ENCODE data around the gene OR2AJ1. TPM values are rescaled to one million over a fixed set of nuclear protein-coding genes. Genes with fewer than 3 reads are reported as not detected.
"Not testable (repeated sequence)": the region's sequence is repeated elsewhere in the genome, so short reads cannot be mapped to it uniquely, and the experiment has no call there.

Gene OR2AJ1
- polyA plus RNA-seq, 6 donors from 2014 or later = not detected

- Mint-ChIP-seq H3K36me3 (no peaks in the 10 kb centered on the region), H3K9me3 (no peaks in the 10 kb centered on the region), H3K4me3 (no peak overlapping the region), H3K4me1 (no peaks in the 10 kb centered on the region), H3K27me3 (no peaks in the 10 kb centered on the region), H3K27ac (no peak overlapping the region)
- no peak for ATAC-seq (ENCODE audit: low read depth in 2 of 2)
- no peak for DNase-seq
Measured at GRCh38 chr1:247923941-247924340, 748 bp upstream of the OR2AJ1 start.

GRCh38 chr1:247933989-247934388, 9.3 kb downstream of the OR2AJ1 start:
- Mint-ChIP-seq H3K27me3 (peaks cover 0 to 6% (median 0%) of the 10 kb centered on the region in 3 donors), H3K4me1 (peaks cover 0 to 4% (median 0%) of the 10 kb centered on the region in 3 donors), H3K9me3 (peaks cover 0 to 12% (median 10%) of the 10 kb centered on the region in 7 donors), H3K27ac (no peak overlapping the region), H3K36me3 (peaks cover 0 to 7% of the 10 kb centered on the region in 2 donors), H3K4me3 (no peak overlapping the region)
- ATAC-seq (ENCODE audit: low read depth in 2 of 2) (no peak), DNase-seq (no peak)

- peak overlapping the region in 7 of 8 donors; percentile 15 to 92 (median 41) for H3K4me3 Mint-ChIP-seq
- H3K27ac Mint-ChIP-seq = no peak overlapping the region
- peaks cover 0 to 6% (median 0%) of the 10 kb centered on the region in 3 donors for H3K27me3 Mint-ChIP-seq
- peaks cover 0 to 12% (median 10%) of the 10 kb centered on the region in 7 donors for H3K9me3 Mint-ChIP-seq
- DNase-seq = no peak
- H3K4me1 Mint-ChIP-seq = peaks cover under 1 to 4% (median 2%) of the 10 kb centered on the region in 3 donors
- H3K36me3 Mint-ChIP-seq = peaks cover 0 to 7% of the 10 kb centered on the region in 2 donors
- ATAC-seq (ENCODE audit: low read depth in 2 of 2) = no peak
Measured at GRCh38 chr1:247935781-247936180, 11.1 kb downstream of the OR2AJ1 start.

GRCh38 chr1:247936415-247936814, 11.7 kb downstream of the OR2AJ1 start:
- H3K9me3 Mint-ChIP-seq = peaks cover 0 to 12% (median 10%) of the 10 kb centered on the region in 7 donors
- DNase-seq (no peak), ATAC-seq (ENCODE audit: low read depth in 2 of 2) (no peak)
- H3K27ac Mint-ChIP-seq = peak overlapping the region in 2 of 6 donors; percentile 37 to 72
- peaks cover 0 to 7% of the 10 kb centered on the region in 2 donors for H3K36me3 Mint-ChIP-seq
- H3K4me1 Mint-ChIP-seq = peaks cover 5 to 11% (median 7%) of the 10 kb centered on the region in 3 donors
- H3K4me3 Mint-ChIP-seq = peak overlapping the region in 6 of 8 donors; percentile 24 to 92 (median 72)
- peaks cover 0 to 3% (median 0%) of the 10 kb centered on the region in 3 donors for H3K27me3 Mint-ChIP-seq

- peak; percentile 93 to 95 for ATAC-seq (ENCODE audit: low read depth in 2 of 2)
Measured at GRCh38 chr1:247936965-247937734, 12.5 kb downstream of the OR2AJ1 start.

GRCh38 chr1:247942624-247943023, 17.9 kb downstream of the OR2AJ1 start:
- H3K36me3 Mint-ChIP-seq = peaks cover 0 to 10% of the 10 kb centered on the region in 2 donors
- peaks cover 0 to 4% (median 3%) of the 10 kb centered on the region in 7 donors for H3K9me3 Mint-ChIP-seq
- no peak overlapping the region for H3K4me3 Mint-ChIP-seq
- H3K27ac Mint-ChIP-seq = no peak overlapping the region
- DNase-seq (no peak), ATAC-seq (ENCODE audit: low read depth in 2 of 2) (no peak)
- H3K27me3 Mint-ChIP-seq = no peaks in the 10 kb centered on the region
- H3K4me1 Mint-ChIP-seq = peaks cover 5 to 11% (median 7%) of the 10 kb centered on the region in 3 donors

More at GRCh38 chr1:247936965-247937734, 12.5 kb downstream of the OR2AJ1 start:
- Mint-ChIP-seq H3K4me3 (peak overlapping the region; percentile 77 to 93 (median 88)), H3K27ac (peak overlapping the region; percentile 37 to 90 (median 66)), H3K4me1 (peaks cover 5 to 11% (median 7%) of the 10 kb centered on the region in 3 donors), H3K9me3 (peaks cover 0 to 12% (median 10%) of the 10 kb centered on the region in 7 donors)
- peak; percentile 86 for DNase-seq
- H3K27me3 Mint-ChIP-seq, H3K36me3 Mint-ChIP-seq: not testable (repeated sequence)

GRCh38 chr1:247948558-247948957, 23.9 kb downstream of the OR2AJ1 start, which contains the start of gene OR2L8:
OR2L8 (plus strand) TSS chr1:247948858; CDS start chr1:247948858, 0 bp downstream.
- Mint-ChIP-seq H3K27ac (no peak within 1 kb of the TSS), H3K9me3 (peaks cover 0 to 6% (median 4%) of the 10 kb centered on the region in 7 donors), H3K4me1 (peaks cover 0 to 4% (median 0%) of the 10 kb centered on the region in 3 donors), H3K27me3 (no peaks in the 10 kb centered on the region), H3K36me3 (peaks cover 10% of the 10 kb centered on the region in 2 donors), H3K4me3 (no peak within 1 kb of the TSS)
- DNase-seq (no peak), ATAC-seq (ENCODE audit: low read depth in 2 of 2) (no peak)

GRCh38 chr1:247953408-247953807, 28.7 kb downstream of the OR2AJ1 start:
- H3K36me3 Mint-ChIP-seq = peaks cover 7 to 10% of the 10 kb centered on the region in 2 donors
- H3K4me1 Mint-ChIP-seq = no peaks in the 10 kb centered on the region
- no peak overlapping the region for H3K4me3 Mint-ChIP-seq
- peaks cover 0 to 11% (median 8%) of the 10 kb centered on the region in 7 donors for H3K9me3 Mint-ChIP-seq
- H3K27me3 Mint-ChIP-seq = peaks cover 0 to 7% (median 0%) of the 10 kb centered on the region in 3 donors
- peak overlapping the region in 1 of 6 donors; percentile 61 for H3K27ac Mint-ChIP-seq
- ATAC-seq (ENCODE audit: low read depth in 2 of 2) = no peak
- DNase-seq = no peak

GRCh38 chr1:247961791-247962190, 37.1 kb downstream of the OR2AJ1 start:
- Mint-ChIP-seq H3K9me3 (peaks cover 0 to 16% (median 12%) of the 10 kb centered on the region in 7 donors), H3K4me3 (no peak overlapping the region), H3K36me3 (peaks cover 12 to 14% of the 10 kb centered on the region in 2 donors), H3K27ac (no peak overlapping the region), H3K27me3 (peaks cover 0 to 7% (median 0%) of the 10 kb centered on the region in 3 donors), H3K4me1 (peaks cover 14 to 18% (median 18%) of the 10 kb centered on the region in 3 donors)
- ATAC-seq (ENCODE audit: low read depth in 2 of 2) = no peak
- no peak for DNase-seq

GRCh38 chr1:247962911-247963588, 38.4 kb downstream of the OR2AJ1 start:
- H3K27ac Mint-ChIP-seq = no peak overlapping the region
- peaks cover 0 to 3% (median 0%) of the 10 kb centered on the region in 3 donors for H3K27me3 Mint-ChIP-seq
- DNase-seq (no peak), ATAC-seq (ENCODE audit: low read depth in 2 of 2) (no peak)
- no peak overlapping the region for H3K4me3 Mint-ChIP-seq
- H3K4me1 Mint-ChIP-seq = peaks cover 25 to 27% (median 27%) of the 10 kb centered on the region in 3 donors
- peaks cover 9 to 12% of the 10 kb centered on the region in 2 donors for H3K36me3 Mint-ChIP-seq
- H3K9me3 Mint-ChIP-seq = peaks cover 0 to 10% (median 6%) of the 10 kb centered on the region in 7 donors

GRCh38 chr1:247964933-247965332, 40.2 kb downstream of the OR2AJ1 start, which contains the start of gene OR2AK2:
OR2AK2 (plus strand) TSS chr1:247965233; CDS start chr1:247965377, 144 bp downstream.
- peaks cover 26 to 27% (median 27%) of the 10 kb centered on the region in 3 donors for H3K4me1 Mint-ChIP-seq
- peaks cover 0 to 5% (median 0%) of the 10 kb centered on the region in 7 donors for H3K9me3 Mint-ChIP-seq
- H3K36me3 Mint-ChIP-seq = peaks cover 7 to 12% of the 10 kb centered on the region in 2 donors
- peak within 1 kb of the TSS in 2 of 8 donors; percentile 5 to 57 for H3K4me3 Mint-ChIP-seq
- no peak for DNase-seq
- peak within 1 kb of the TSS; percentile 21 to 90 (median 62) for H3K27ac Mint-ChIP-seq
- H3K27me3 Mint-ChIP-seq = no peaks in the 10 kb centered on the region
- ATAC-seq (ENCODE audit: low read depth in 2 of 2) = no peak

- H3K9me3 Mint-ChIP-seq = peaks cover 0 to 5% (median 0%) of the 10 kb centered on the region in 7 donors
- peaks cover 26 to 27% (median 27%) of the 10 kb centered on the region in 3 donors for H3K4me1 Mint-ChIP-seq
- ATAC-seq (ENCODE audit: low read depth in 2 of 2) (peak; percentile 86), DNase-seq (peak; percentile 8)
- peak overlapping the region; percentile 66 to 90 (median 81) for H3K27ac Mint-ChIP-seq
- peaks cover 8 to 10% of the 10 kb centered on the region in 2 donors for H3K36me3 Mint-ChIP-seq
- H3K27me3 Mint-ChIP-seq = no peaks in the 10 kb centered on the region
- peak overlapping the region; percentile 28 to 79 (median 53) for H3K4me3 Mint-ChIP-seq
Measured at GRCh38 chr1:247966532-247967204, 42.0 kb downstream of the OR2AJ1 start.
